ENCODE data around the gene DCUN1D1.

DNA sequence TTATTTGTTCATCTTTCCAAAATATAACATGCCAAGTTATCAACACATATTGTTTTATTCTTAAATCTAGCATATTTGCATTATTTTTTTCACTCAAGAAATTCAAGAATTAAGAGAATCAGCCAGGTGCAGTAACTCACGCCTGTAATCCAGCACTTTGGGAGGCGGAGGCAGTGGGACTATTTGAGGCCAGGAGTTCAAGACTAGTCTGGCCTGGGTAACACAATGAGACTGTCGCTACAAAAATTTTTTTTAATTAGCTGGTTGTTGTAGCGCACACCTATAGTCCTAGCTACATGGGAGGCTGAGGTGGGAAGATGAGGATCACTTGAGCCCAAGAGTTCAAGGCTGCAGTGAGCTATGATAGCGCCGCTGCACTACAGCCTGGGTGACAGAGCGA, 10.5 kb downstream of the DCUN1D1 start:
- TF ChIP-seq YY1 (IDR thresholded peaks at IDR 0.05; ENCODE audit: insufficient read depth, insufficient read length) (no peak), SUZ12 (IDR thresholded peaks at IDR 0.05; ENCODE audit: extremely low read depth, insufficient read depth, insufficient read length) (no peak)
